HL-60 (cell line): Measurements from ENCODE around the gene LRRC4C.

Experiments used
- DNase-seq, 2 experiments: peaks; one replicate each; pipeline ENCODE4 v3.0.0-alpha.2; 2010 to 2020; ENCODE audit warnings: low read depth in 1 of 2, low spot score in 1 of 2
- H3K27ac ChIP-seq: fragments of 250-450 bp; sonication (Bioruptor Pico); replicated peaks from 2 replicates; pipeline ENCODE4 v1.5.1; 2020; ENCODE audit warnings: mild to moderate bottlenecking, moderate library complexity
- H3K27me3 ChIP-seq: fragments of 250-450 bp; sonication (Bioruptor Pico); 2 replicates; pipeline ENCODE4 v1.5.1; 2021; ENCODE audit warnings: mild to moderate bottlenecking, moderate library complexity; ENCODE audit not compliant: insufficient read depth, poor library complexity, severe bottlenecking
- H3K4me3 ChIP-seq: replicated peaks from 2 replicates; pipeline ENCODE4 v1.5.1; 2011; ENCODE audit warnings: mild to moderate bottlenecking, control low read depth, low read length; ENCODE audit not compliant: insufficient read depth
- GABPA ChIP-seq: IDR thresholded peaks from 2 replicates; pipeline ENCODE4 v1.6.1; 2012; ENCODE audit warnings: low read depth
- POLR2AphosphoS5 ChIP-seq: IDR thresholded peaks from 2 replicates; pipeline ENCODE4 v1.6.1; 2012; ENCODE audit warnings: low read depth
- REST ChIP-seq: IDR thresholded peaks from 2 replicates; pipeline ENCODE4 v1.6.1; 2012; ENCODE audit warnings: low read depth; ENCODE audit not compliant: insufficient replicate concordance
- SPI1 ChIP-seq: IDR thresholded peaks from 2 replicates; pipeline ENCODE4 v1.6.1; 2012; ENCODE audit warnings: low read depth, mild to moderate bottlenecking, borderline replicate concordance
- TF ChIP-seq, protein P1 (sequence below): IDR thresholded peaks from one replicate; pipeline ENCODE4 v1.5.1; 2011; ENCODE audit warnings: low read length, control low read depth, inconsistent platforms; ENCODE audit not compliant: insufficient read depth

Gene LRRC4C

GRCh38 chr11:40340911-40341310 is 1118.5 kb downstream of the LRRC4C start:
- TF ChIP-seq GABPA: no peak
- no peaks in the 10 kb centered on the region for H3K27me3 ChIP-seq
- DNase-seq: no peak
- H3K27ac ChIP-seq: no peak overlapping the region
- no peak overlapping the region for H3K4me3 ChIP-seq

DNA sequence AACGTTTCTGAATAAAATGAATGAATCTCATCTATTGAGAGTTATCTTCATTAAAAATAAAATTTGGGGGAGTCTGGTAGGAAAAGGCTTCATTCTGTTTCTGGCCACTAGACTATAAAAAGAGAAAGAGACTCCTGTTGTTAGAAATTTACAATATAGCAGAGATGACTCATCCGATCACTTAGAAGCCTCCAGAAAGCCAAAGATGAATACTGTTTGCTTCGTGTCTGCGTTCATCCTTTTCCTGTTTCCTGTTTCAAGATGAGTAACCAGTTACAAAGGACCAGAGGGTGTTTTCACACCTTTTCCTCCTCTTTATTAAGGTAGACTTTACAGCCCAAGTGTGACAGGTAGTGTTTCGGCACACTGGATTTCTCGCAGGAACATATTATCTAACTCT is 1120.7 kb downstream of the LRRC4C start:
- Histone ChIP-seq H3K4me3 (no peak overlapping the region), H3K27ac (no peak overlapping the region), H3K27me3 (no peaks in the 10 kb centered on the region)
- TF ChIP-seq POLR2AphosphoS5 (no peak), SPI1 (no peak), REST (no peak), GABPA (no peak)
- TF ChIP-seq, protein P1, sequence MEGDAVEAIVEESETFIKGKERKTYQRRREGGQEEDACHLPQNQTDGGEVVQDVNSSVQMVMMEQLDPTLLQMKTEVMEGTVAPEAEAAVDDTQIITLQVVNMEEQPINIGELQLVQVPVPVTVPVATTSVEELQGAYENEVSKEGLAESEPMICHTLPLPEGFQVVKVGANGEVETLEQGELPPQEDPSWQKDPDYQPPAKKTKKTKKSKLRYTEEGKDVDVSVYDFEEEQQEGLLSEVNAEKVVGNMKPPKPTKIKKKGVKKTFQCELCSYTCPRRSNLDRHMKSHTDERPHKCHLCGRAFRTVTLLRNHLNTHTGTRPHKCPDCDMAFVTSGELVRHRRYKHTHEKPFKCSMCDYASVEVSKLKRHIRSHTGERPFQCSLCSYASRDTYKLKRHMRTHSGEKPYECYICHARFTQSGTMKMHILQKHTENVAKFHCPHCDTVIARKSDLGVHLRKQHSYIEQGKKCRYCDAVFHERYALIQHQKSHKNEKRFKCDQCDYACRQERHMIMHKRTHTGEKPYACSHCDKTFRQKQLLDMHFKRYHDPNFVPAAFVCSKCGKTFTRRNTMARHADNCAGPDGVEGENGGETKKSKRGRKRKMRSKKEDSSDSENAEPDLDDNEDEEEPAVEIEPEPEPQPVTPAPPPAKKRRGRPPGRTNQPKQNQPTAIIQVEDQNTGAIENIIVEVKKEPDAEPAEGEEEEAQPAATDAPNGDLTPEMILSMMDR: no peak
- no peak for DNase-seq

- no peak overlapping the region for H3K4me3 ChIP-seq
- H3K27ac ChIP-seq: no peak overlapping the region
- DNase-seq: no peak
- no peak for TF ChIP-seq POLR2AphosphoS5
- no peak for TF ChIP-seq REST
- no peak for TF ChIP-seq SPI1
- TF ChIP-seq GABPA: no peak
- TF ChIP-seq, protein P1: no peak
- H3K27me3 ChIP-seq: no peaks in the 10 kb centered on the region
Observed at GRCh38 chr11:40338062-40338461, 1121.4 kb downstream of the LRRC4C start.

DNA sequence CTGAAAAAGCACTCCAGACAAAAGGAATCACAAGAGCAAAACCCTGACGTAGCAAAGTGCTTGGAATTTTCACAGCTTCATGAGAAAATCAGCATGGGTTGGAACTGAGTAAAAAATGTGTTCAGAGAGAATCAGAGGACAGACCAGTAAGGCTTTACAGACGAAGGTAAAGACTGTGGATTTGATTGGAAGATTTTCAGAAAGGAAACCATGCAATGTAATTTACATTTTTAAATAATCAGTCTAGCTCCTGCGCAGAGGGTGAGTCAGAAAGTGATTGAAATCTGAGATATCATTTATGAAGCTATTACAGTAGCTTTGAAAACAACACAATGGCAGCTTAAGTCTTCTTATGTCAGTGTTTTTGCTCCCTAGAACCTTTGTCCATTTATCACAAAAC is 1122.3 kb downstream of the LRRC4C start:
- TF ChIP-seq SPI1: no peak
- TF ChIP-seq, protein P1: no peak
- no peak for TF ChIP-seq GABPA
- no peak for TF ChIP-seq POLR2AphosphoS5
- no peak for TF ChIP-seq REST
- H3K27me3 ChIP-seq: no peaks in the 10 kb centered on the region
- DNase-seq: no peak
- H3K27ac ChIP-seq: no peak overlapping the region
- H3K4me3 ChIP-seq: no peak overlapping the region
